K562 (cell line): ENCODE measurements around the gene PUS10.

Source experiments
- CTCF ChIP-seq, 3 experiments: IDR thresholded peaks in 2 of 3; conservative IDR thresholded peaks in 1 of 3; 2 replicates each; pipeline ENCODE4 v1.5.1; 2011 to 2012; ENCODE audit warnings: low read length in 3 of 3, mild to moderate bottlenecking in 3 of 3, control low read depth in 2 of 3, improper control_type of control experiment in 1 of 3, inconsistent platforms in 1 of 3, low read depth in 1 of 3, mixed read lengths in 1 of 3, moderate library complexity in 1 of 3; ENCODE audit not compliant: insufficient read depth in 2 of 3
- GABPA ChIP-seq: fragments of 200-800 bp; sonication (Bioruptor generic); conservative IDR thresholded peaks from 2 replicates; pipeline ENCODE4 v1.6.1; 2016; ENCODE audit warnings: low read depth, missing genetic modification characterization, missing compliant biosample characterization
- MED1 ChIP-seq: sonication (generic); formaldehyde crosslinking; IDR thresholded peaks from 2 replicates; pipeline ENCODE4 v1.8.1; 2023; ENCODE audit warnings: missing genetic modification reagents, borderline replicate concordance
- POLR2AphosphoS5 ChIP-seq: IDR thresholded peaks from 2 replicates; pipeline ENCODE4 v1.6.1; 2011; ENCODE audit warnings: mild to moderate bottlenecking, low read depth, low read length, moderate library complexity; ENCODE audit not compliant: control insufficient read depth, insufficient read depth
- SETDB1 ChIP-seq: IDR thresholded peaks from one replicate; pipeline ENCODE4 v1.6.1; 2012; ENCODE audit warnings: low read length, control low read depth, inconsistent platforms
- SREBF2 ChIP-seq: sonication (generic); formaldehyde crosslinking; IDR thresholded peaks from 2 replicates; pipeline ENCODE4 v1.4.0; 2020; ENCODE audit warnings: mild to moderate bottlenecking, missing genetic modification reagents
- TSHZ1 ChIP-seq: fragments of 250-450 bp; sonication (Bioruptor Pico); IDR thresholded peaks from 2 replicates; pipeline ENCODE4 v1.4.0; 2020; ENCODE audit warnings: mild to moderate bottlenecking, moderate library complexity

GRCh38 chr2:60976875-60977561 is 41.0 kb downstream of the PUS10 start:
- TF ChIP-seq TSHZ1 (CRISPR knock-in tag): no peak
- TF ChIP-seq MED1 (CRISPR knock-in tag): no peak
- no peak for TF ChIP-seq POLR2AphosphoS5
- no peak for TF ChIP-seq SETDB1
- TF ChIP-seq CTCF (IDR thresholded peaks at IDR 0.05 in 2 of 3, conservative IDR thresholded peaks at IDR 0.05 in 1 of 3; ENCODE audit: insufficient read depth in 2 of 3, low read depth in 1 of 3, low read length in 3 of 3): no peak
- no peak for TF ChIP-seq SREBF2
- no peak for TF ChIP-seq GABPA (tag)
